Stimulated activated CD4-positive, alpha-beta T cell treated with anti-CD3 and anti-CD28 coated beads, Interleukin-12 subunit alpha, Interleukin-12 subunit beta, amount 100 ng/mL, for 48 hours (primary cell): ENCODE measurements around the gene FUS.
"Not testable (repeated sequence)": the region's sequence is repeated elsewhere in the genome, so short reads cannot be mapped to it uniquely, and the experiment has no call there.

Experiments used
- DNase-seq, 3 donors: peaks; one replicate each; pipeline ENCODE4 v3.0.0-alpha.2; 2020; ENCODE audit warnings: low read depth in 2 of 3, low spot score in 1 of 3

Gene FUS

GRCh38 chr16:31186176-31186575 lies 6.2 kb downstream of the FUS start:
- no peak for DNase-seq

- no peak for DNase-seq
Measured at GRCh38 chr16:31186930-31187807, 7.2 kb downstream of the FUS start.

- no peak for DNase-seq
Measured at GRCh38 chr16:31187808-31188189, 7.9 kb downstream of the FUS start.

GRCh38 chr16:31188450-31189411 lies 8.8 kb downstream of the FUS start:
- DNase-seq: no peak

GRCh38 chr16:31189412-31189778 lies 9.5 kb downstream of the FUS start:
- DNase-seq: no peak

GRCh38 chr16:31190061-31190460 lies 10.1 kb downstream of the FUS start:
- no peak for DNase-seq

GRCh38 chr16:31190818-31191444 lies 11.0 kb downstream of the FUS start:
- no peak for DNase-seq

- DNase-seq: no peak
Measured at GRCh38 chr16:31191697-31192428, 11.9 kb downstream of the FUS start.

- DNase-seq: no peak
Measured at GRCh38 chr16:31192856-31193642, 13.1 kb downstream of the FUS start.

GRCh38 chr16:31193874-31194273 lies 13.9 kb downstream of the FUS start:
- no peak for DNase-seq

GRCh38 chr16:31194898-31195297 lies 15.0 kb downstream of the FUS start:
- DNase-seq: no peak

- not testable (repeated sequence) for DNase-seq
Measured at GRCh38 chr16:31195861-31196260, 15.9 kb downstream of the FUS start.

- no peak for DNase-seq
Measured at GRCh38 chr16:31196324-31197088, 16.6 kb downstream of the FUS start.

GRCh38 chr16:31198207-31198882 lies 18.4 kb downstream of the FUS start:
- no peak for DNase-seq

- DNase-seq: no peak
Measured at GRCh38 chr16:31199430-31200041, 19.6 kb downstream of the FUS start.

GRCh38 chr16:31200111-31200510 lies 20.2 kb downstream of the FUS start:
- DNase-seq: not testable (repeated sequence)

- peak in 1 of 3 donors; percentile 30 for DNase-seq
Measured at GRCh38 chr16:31200821-31201568, 21.1 kb downstream of the FUS start.
